ENCODE data around the gene TMEM40. TPM values are rescaled to one million over a fixed set of nuclear protein-coding genes. Genes with fewer than 3 reads are reported as not detected.

Gene TMEM40
- total and polyA plus RNA-seq, 9 of the 15 experiments (the other 6 are each of a cell fraction or from before 2014, with no cell fraction given), result 0.11 to 0.31 (median 0.14) TPM; not detected in 6

DNA sequence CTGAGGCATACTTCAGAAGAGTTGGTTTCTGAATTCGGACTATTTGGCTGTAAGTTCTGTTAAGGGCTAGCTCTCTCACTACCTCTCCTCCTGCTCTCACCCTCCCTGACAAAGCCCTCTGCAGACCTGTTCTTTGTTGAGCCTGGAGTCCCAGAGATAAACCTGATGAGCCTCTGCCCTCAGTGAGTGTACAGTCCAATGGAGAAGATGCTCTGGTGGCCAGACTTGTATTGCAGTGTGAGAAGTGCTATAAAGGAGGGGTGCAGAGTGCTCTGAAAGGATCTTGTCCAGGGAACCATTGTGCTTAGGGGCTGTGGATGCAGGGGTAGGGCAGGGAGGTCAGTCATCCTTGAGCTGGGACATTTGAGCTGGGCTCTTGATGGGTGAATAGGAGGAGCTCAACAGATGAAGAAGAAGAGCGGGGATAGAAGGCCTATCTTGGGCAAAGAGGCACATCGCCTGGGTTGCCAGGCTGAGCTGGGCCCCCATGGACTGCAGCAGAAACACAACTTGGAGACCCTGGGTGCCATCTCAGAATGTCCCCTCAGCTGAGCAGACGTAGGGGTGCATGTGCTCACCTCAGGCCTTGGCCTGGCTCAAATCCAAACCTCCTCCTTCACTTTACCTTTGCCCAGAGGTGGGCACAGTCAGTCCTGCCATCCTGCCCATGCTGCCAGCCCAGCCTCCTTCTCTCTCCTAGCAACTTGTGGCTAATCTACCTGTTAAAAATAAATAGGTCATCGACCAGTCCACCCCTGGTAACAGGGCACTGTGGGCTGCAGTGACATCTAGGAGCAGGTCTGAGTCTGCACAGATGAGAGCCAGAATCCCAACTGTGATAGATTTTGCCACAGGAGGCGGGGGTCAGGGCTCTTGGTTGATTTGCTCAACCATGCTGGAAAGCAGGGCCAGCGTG is 40.7 kb upstream of the TMEM40 start:
- peaks cover 15% of the 10 kb centered on the region; the same call in 2 of the 3 replicates for H3K36me3 ChIP-seq (ENCODE audit: control insufficient read depth, insufficient read depth, low read length)
- ATAC-seq (peak; percentile 7; the same call in 1 of the 3 replicates), FAIRE-seq (peak; percentile 29), DNase-seq (ENCODE audit: extremely low read depth in 1 of 4, low spot score in 3 of 4) (no peak)
- no peak overlapping the region for H3K27ac ChIP-seq (ENCODE audit: extremely low read depth, low read depth, low read length)
- ChIA-PET CTCF (ENCODE audit: low intra/inter-chr PET ratio) (no interaction called here), POLR2A (interaction anchor here (0.6 to 6.1 kb wide), 8 partner anchors 9 to 1493 kb away, joined by 3 to 65 read pairs (median 4); partner anchors contain the start of gene RPL32)
- H3K9ac ChIP-seq (ENCODE audit: insufficient read depth in 1 of 2, low read depth in 2 of 2, low read length in 2 of 2), result peak overlapping the region in 1 of 2 experiments; percentile 37; a peak in 1 of 4 replicates
- no peak for TF ChIP-seq POLR2H (tag; IDR thresholded peaks at IDR 0.05; ENCODE audit: low read depth)
- peak; percentile 66 for TF ChIP-seq ZNF121 (CRISPR knock-in tag; conservative IDR thresholded peaks at IDR 0.05)
- no peak for TF ChIP-seq ZNF134 (CRISPR knock-in tag; conservative IDR thresholded peaks at IDR 0.05)
- TF ChIP-seq SRSF3 (IDR thresholded peaks at IDR 0.05; ENCODE audit: insufficient read depth, low read length), result no peak
- no peak for TF ChIP-seq PHB2 (IDR thresholded peaks at IDR 0.05; ENCODE audit: low read depth)
- TF ChIP-seq ERF (CRISPR knock-in tag; IDR thresholded peaks at IDR 0.05), result no peak
- TF ChIP-seq ZNF316 (IDR thresholded peaks at IDR 0.05), result peak; percentile 58
- TF ChIP-seq TCF7L2 (IDR thresholded peaks at IDR 0.05; ENCODE audit: low read depth, low read length), result no peak
- TF ChIP-seq PTBP1 (IDR thresholded peaks at IDR 0.05; ENCODE audit: low read depth, low read length), result no peak
- TF ChIP-seq, protein P1, sequence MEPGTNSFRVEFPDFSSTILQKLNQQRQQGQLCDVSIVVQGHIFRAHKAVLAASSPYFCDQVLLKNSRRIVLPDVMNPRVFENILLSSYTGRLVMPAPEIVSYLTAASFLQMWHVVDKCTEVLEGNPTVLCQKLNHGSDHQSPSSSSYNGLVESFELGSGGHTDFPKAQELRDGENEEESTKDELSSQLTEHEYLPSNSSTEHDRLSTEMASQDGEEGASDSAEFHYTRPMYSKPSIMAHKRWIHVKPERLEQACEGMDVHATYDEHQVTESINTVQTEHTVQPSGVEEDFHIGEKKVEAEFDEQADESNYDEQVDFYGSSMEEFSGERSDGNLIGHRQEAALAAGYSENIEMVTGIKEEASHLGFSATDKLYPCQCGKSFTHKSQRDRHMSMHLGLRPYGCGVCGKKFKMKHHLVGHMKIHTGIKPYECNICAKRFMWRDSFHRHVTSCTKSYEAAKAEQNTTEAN (CRISPR knock-in tag; IDR thresholded peaks at IDR 0.05), result no peak
- TF ChIP-seq CBX3 (IDR thresholded peaks at IDR 0.05; ENCODE audit: borderline replicate concordance in 1 of 2, low read length in 2 of 2), result peak in 1 of 2 experiments; percentile 50; a peak in 1 of 3 replicates
- no peak for TF ChIP-seq PHB (CRISPR knock-in tag; IDR thresholded peaks at IDR 0.05)
- TF ChIP-seq ELF1 (tag; IDR thresholded peaks at IDR 0.05), result no peak
- no peak for TF ChIP-seq PYGO2 (tag; IDR thresholded peaks at IDR 0.05)
- no peak for TF ChIP-seq HDGF (IDR thresholded peaks at IDR 0.05)
- H2AFZ ChIP-seq (ENCODE audit: low read depth, low read length), result no peak overlapping the region
- intact Hi-C loops (cut with micrococcal nuclease), result loop anchor here (10.0 kb wide), 1 partner anchor 195 kb away; no protein-coding TSS in a partner anchor
- H3K9me3 ChIP-seq (replicated peaks; ENCODE audit: control insufficient read depth, insufficient read depth, low read depth, low read length), result no peaks in the 10 kb centered on the region
- BruUV-seq (replicated peaks), result no TSS peak
- H3K79me2 ChIP-seq (ENCODE audit: control insufficient read depth, insufficient read depth, low read length), result peaks cover 6% of the 10 kb centered on the region; the same call in 1 of the 3 replicates
- in situ Hi-C loops (cut with MboI), result no loop called here
- 78% methylated on average over 7 of the region's 7 CpGs for WGBS (ENCODE audit: insufficient coverage, low coverage, missing lambda C conversion rate)
- peaks cover 8 to 25% of the 10 kb centered on the region in 2 experiments; a peak in 3 of 5 replicates for H3K4me1 ChIP-seq (replicated peaks in 1 of 2; ENCODE audit: control insufficient read depth in 2 of 2, insufficient read depth in 2 of 2, low read length in 2 of 2)
- H3K9me1 ChIP-seq (ENCODE audit: control insufficient read depth, insufficient read depth, low read length), result no peaks in the 10 kb centered on the region
- H4K20me1 ChIP-seq (replicated peaks; ENCODE audit: control insufficient read depth, insufficient read depth, low read length), result no peaks in the 10 kb centered on the region; the same call in 1 of the 2 replicates
- H3K4me2 ChIP-seq (ENCODE audit: insufficient read depth, low read length), result no peak overlapping the region
- H3K27me3 ChIP-seq (ENCODE audit: control insufficient read depth in 2 of 2, insufficient read depth in 2 of 2, low read length in 2 of 2), result no peaks in the 10 kb centered on the region
- H3K4me3 ChIP-seq, result no peak overlapping the region
